Stimulated activated CD8-positive, alpha-beta memory T cell treated with anti-CD3 and anti-CD28 coated beads, Interleukin-15, amount 100 ng/mL, for 48 hours (primary cell): Measurements from ENCODE around the gene AHCYL2.
"Not testable (repeated sequence)": the region's sequence is repeated elsewhere in the genome, so short reads cannot be mapped to it uniquely, and the experiment has no call there.

Experiments used
- DNase-seq, 2 donors: peaks; one replicate each; pipeline ENCODE4 v3.0.0-alpha.2; 2020; ENCODE audit warnings: low read depth in 2 of 2

AHCYL2 gene

GRCh38 chr7:129285111-129285510 lies 60.3 kb downstream of the AHCYL2 start:
- DNase-seq, result no peak

GRCh38 chr7:129292861-129293260 lies 68.0 kb downstream of the AHCYL2 start:
- DNase-seq, result no peak

GRCh38 chr7:129295015-129295423 lies 70.2 kb downstream of the AHCYL2 start:
- DNase-seq, result no peak

- DNase-seq, result peak in 1 of 2 donors; percentile 6
Measured at GRCh38 chr7:129298268-129298893, 73.6 kb downstream of the AHCYL2 start.

GRCh38 chr7:129299889-129300288 lies 75.1 kb downstream of the AHCYL2 start:
- DNase-seq, result no peak

- DNase-seq, result not testable (repeated sequence)
Measured at GRCh38 chr7:129300299-129300698, 75.5 kb downstream of the AHCYL2 start.

GRCh38 chr7:129307592-129307991 lies 82.8 kb downstream of the AHCYL2 start:
- no peak for DNase-seq

- DNase-seq, result no peak
Measured at GRCh38 chr7:129308047-129308446, 83.2 kb downstream of the AHCYL2 start.

- DNase-seq, result no peak
Measured at GRCh38 chr7:129311429-129311828, 86.6 kb downstream of the AHCYL2 start.

- no peak for DNase-seq
Measured at GRCh38 chr7:129313282-129313681, 88.5 kb downstream of the AHCYL2 start.

GRCh38 chr7:129315960-129316359 lies 91.1 kb downstream of the AHCYL2 start:
- DNase-seq, result no peak

- DNase-seq, result no peak
Measured at GRCh38 chr7:129317450-129317849, 92.6 kb downstream of the AHCYL2 start.

- no peak for DNase-seq
Measured at GRCh38 chr7:129327076-129327475, 102.2 kb downstream of the AHCYL2 start.

GRCh38 chr7:129332254-129333035 lies 107.6 kb downstream of the AHCYL2 start:
- DNase-seq, result no peak

GRCh38 chr7:129334473-129334872 lies 109.6 kb downstream of the AHCYL2 start:
- no peak for DNase-seq

- no peak for DNase-seq
Measured at GRCh38 chr7:129338450-129338849, 113.6 kb downstream of the AHCYL2 start.

- DNase-seq, result no peak
Measured at GRCh38 chr7:129341212-129341611, 116.4 kb downstream of the AHCYL2 start.

- no peak for DNase-seq
Measured at GRCh38 chr7:129341816-129342806, 117.3 kb downstream of the AHCYL2 start.

GRCh38 chr7:129343099-129343700 lies 118.4 kb downstream of the AHCYL2 start:
- peak in 1 of 2 donors; percentile 4 for DNase-seq

GRCh38 chr7:129347330-129347729 lies 122.5 kb downstream of the AHCYL2 start:
- no peak for DNase-seq

- no peak for DNase-seq
Measured at GRCh38 chr7:129348023-129348740, 123.4 kb downstream of the AHCYL2 start.
